Activated naive CD4-positive, alpha-beta T cell treated with anti-CD3 and anti-CD28 coated beads, Interleukin-2, amount 50 U/mL, for 24 hours (primary cell): ENCODE results near the gene SNX4.
"Not testable (repeated sequence)": the region's sequence is repeated elsewhere in the genome, so short reads cannot be mapped to it uniquely, and the experiment has no call there.

Source experiments
- H3K27ac Mint-ChIP-seq: one replicate; pipeline ENCODE4 v1.8.0; 2021; ENCODE audit warnings: mild to moderate bottlenecking, mixed read lengths
- H3K27me3 Mint-ChIP-seq: one replicate; pipeline ENCODE4 v1.8.0; 2021; ENCODE audit warnings: mixed read lengths
- H3K36me3 Mint-ChIP-seq: one replicate; pipeline ENCODE4 v1.8.0; 2021; ENCODE audit warnings: mixed read lengths
- H3K4me1 Mint-ChIP-seq: one replicate; pipeline ENCODE4 v1.8.0; 2021; ENCODE audit warnings: mixed read lengths
- H3K4me3 Mint-ChIP-seq: one replicate; pipeline ENCODE4 v1.8.0; 2021; ENCODE audit warnings: mild to moderate bottlenecking, mixed read lengths
- H3K9me3 Mint-ChIP-seq: one replicate; pipeline ENCODE4 v1.8.0; 2021; ENCODE audit warnings: mixed read lengths

SNX4 gene

DNA sequence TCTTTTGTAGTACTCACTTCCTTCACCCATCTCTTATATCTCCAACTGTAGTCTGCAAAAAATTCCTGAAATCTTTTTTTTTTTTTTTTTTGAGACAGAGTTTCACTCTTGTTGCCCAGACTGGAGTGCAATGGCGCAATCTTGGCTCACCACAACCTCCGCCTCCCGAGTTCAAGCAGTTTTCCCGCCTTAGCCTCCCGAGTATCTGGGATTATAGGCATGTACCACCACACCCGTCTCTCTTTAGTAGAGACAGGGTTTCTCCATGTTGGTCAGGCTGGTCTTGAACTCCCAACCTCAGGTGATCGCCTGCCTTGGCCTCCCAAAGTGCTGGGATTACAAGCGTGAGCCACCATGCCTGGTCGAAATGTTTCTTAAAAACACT is 38.6 kb downstream of the SNX4 start:
- H3K4me3 Mint-ChIP-seq, H3K27ac Mint-ChIP-seq, H3K9me3 Mint-ChIP-seq, H3K4me1 Mint-ChIP-seq, H3K27me3 Mint-ChIP-seq: not testable (repeated sequence)
- H3K36me3 Mint-ChIP-seq = peaks cover 17% of the 10 kb centered on the region

GRCh38 chr3:125480656-125481374 is 39.2 kb downstream of the SNX4 start:
- peaks cover 4% of the 10 kb centered on the region for H3K4me1 Mint-ChIP-seq

GRCh38 chr3:125479091-125479490 is 40.9 kb downstream of the SNX4 start:
- Mint-ChIP-seq H3K27me3 (no peaks in the 10 kb centered on the region), H3K4me3 (no peak overlapping the region), H3K9me3 (no peaks in the 10 kb centered on the region), H3K4me1 (peaks cover 4% of the 10 kb centered on the region), H3K27ac (no peak overlapping the region), H3K36me3 (peaks cover 14% of the 10 kb centered on the region)

More at GRCh38 chr3:125480656-125481374, 39.2 kb downstream of the SNX4 start:
- Mint-ChIP-seq H3K36me3 (peaks cover 14% of the 10 kb centered on the region), H3K4me3 (no peak overlapping the region), H3K27me3 (no peaks in the 10 kb centered on the region), H3K9me3 (no peaks in the 10 kb centered on the region), H3K27ac (no peak overlapping the region)

- Mint-ChIP-seq H3K27ac (no peak overlapping the region), H3K27me3 (no peaks in the 10 kb centered on the region), H3K4me3 (no peak overlapping the region), H3K9me3 (no peaks in the 10 kb centered on the region), H3K36me3 (peaks cover 16% of the 10 kb centered on the region), H3K4me1 (peaks cover under 1% of the 10 kb centered on the region)
These were observed 41.7 kb downstream of the SNX4 start for GRCh38 chr3:125478326-125478725.

DNA sequence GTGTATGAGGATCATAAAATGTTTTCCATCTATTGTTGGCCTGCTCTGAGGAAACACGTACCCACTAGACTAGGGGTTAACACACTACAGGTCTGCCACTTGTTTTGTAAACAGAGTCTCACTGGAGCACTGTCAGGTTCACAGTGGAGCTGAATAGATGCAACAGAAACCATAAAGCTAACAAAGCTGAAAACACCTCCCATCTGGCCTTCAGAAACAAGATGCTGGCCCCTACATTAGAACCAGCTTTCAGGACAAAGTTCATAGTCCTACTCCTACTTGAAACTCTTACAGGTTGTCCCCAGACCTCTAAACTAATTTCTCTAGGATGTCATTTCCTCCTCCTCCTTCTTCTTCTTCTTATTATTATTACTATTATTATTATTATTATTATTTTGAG is 42.3 kb downstream of the SNX4 start:
- Mint-ChIP-seq H3K36me3 (peaks cover 16% of the 10 kb centered on the region), H3K27ac (no peak overlapping the region), H3K4me3 (no peak overlapping the region)

GRCh38 chr3:125470671-125471070 is 49.3 kb downstream of the SNX4 start:
- Mint-ChIP-seq H3K27me3 (no peaks in the 10 kb centered on the region), H3K4me3 (no peak overlapping the region)

More for the DNA sequence above, 42.3 kb downstream of the SNX4 start:
- H3K9me3 Mint-ChIP-seq = no peaks in the 10 kb centered on the region
- no peaks in the 10 kb centered on the region for H3K4me1 Mint-ChIP-seq
- H3K27me3 Mint-ChIP-seq = no peaks in the 10 kb centered on the region

GRCh38 chr3:125462722-125463299 is 57.2 kb downstream of the SNX4 start:
- H3K27me3 Mint-ChIP-seq = no peaks in the 10 kb centered on the region
- no peaks in the 10 kb centered on the region for H3K4me1 Mint-ChIP-seq
- H3K27ac Mint-ChIP-seq = no peak overlapping the region
- peaks cover 14% of the 10 kb centered on the region for H3K36me3 Mint-ChIP-seq
- no peak overlapping the region for H3K4me3 Mint-ChIP-seq
- H3K9me3 Mint-ChIP-seq = no peaks in the 10 kb centered on the region

More at GRCh38 chr3:125470671-125471070, 49.3 kb downstream of the SNX4 start:
- peaks cover 16% of the 10 kb centered on the region for H3K36me3 Mint-ChIP-seq
- no peak overlapping the region for H3K27ac Mint-ChIP-seq
- H3K9me3 Mint-ChIP-seq = no peaks in the 10 kb centered on the region
- H3K4me1 Mint-ChIP-seq = no peaks in the 10 kb centered on the region

DNA sequence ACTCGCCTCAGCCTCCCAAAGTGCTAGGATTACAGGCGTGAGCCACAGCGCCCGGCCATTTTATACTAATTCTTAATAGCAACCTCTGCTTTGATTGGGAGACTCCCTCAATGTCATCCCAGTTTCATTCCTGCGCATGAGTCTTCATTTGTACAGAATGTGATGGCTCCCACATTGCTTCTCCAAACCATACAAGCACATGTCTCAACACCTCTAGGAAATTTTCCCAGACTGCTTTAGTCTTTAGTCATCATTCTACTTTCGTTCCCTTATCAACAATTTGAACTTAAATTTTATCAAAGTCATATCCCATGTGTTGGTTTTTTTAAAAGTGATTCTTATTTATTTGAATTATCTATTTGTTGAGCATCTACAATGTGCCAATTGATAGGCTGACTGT is 58.1 kb downstream of the SNX4 start:
- no peaks in the 10 kb centered on the region for H3K9me3 Mint-ChIP-seq
- no peaks in the 10 kb centered on the region for H3K4me1 Mint-ChIP-seq
- H3K36me3 Mint-ChIP-seq = peaks cover 14% of the 10 kb centered on the region
- no peak overlapping the region for H3K4me3 Mint-ChIP-seq
- no peaks in the 10 kb centered on the region for H3K27me3 Mint-ChIP-seq
- H3K27ac Mint-ChIP-seq = no peak overlapping the region

GRCh38 chr3:125460233-125460632 is 59.8 kb downstream of the SNX4 start:
- Mint-ChIP-seq H3K36me3 (peaks cover 11% of the 10 kb centered on the region), H3K27ac (no peak overlapping the region), H3K4me1 (no peaks in the 10 kb centered on the region), H3K27me3 (no peaks in the 10 kb centered on the region), H3K4me3 (no peak overlapping the region), H3K9me3 (no peaks in the 10 kb centered on the region)

GRCh38 chr3:125443923-125444322 is 76.1 kb downstream of the SNX4 start:
- H3K27ac Mint-ChIP-seq = no peak overlapping the region
- peaks cover 17% of the 10 kb centered on the region for H3K36me3 Mint-ChIP-seq
- H3K4me3 Mint-ChIP-seq = no peak overlapping the region
- no peaks in the 10 kb centered on the region for H3K4me1 Mint-ChIP-seq
- peaks cover 5% of the 10 kb centered on the region for H3K9me3 Mint-ChIP-seq
- no peaks in the 10 kb centered on the region for H3K27me3 Mint-ChIP-seq

GRCh38 chr3:125442506-125442905 is 77.5 kb downstream of the SNX4 start:
- Mint-ChIP-seq H3K9me3 (peaks cover 5% of the 10 kb centered on the region), H3K27me3 (no peaks in the 10 kb centered on the region), H3K36me3 (peaks cover 16% of the 10 kb centered on the region), H3K27ac (no peak overlapping the region), H3K4me1 (peaks cover 3% of the 10 kb centered on the region), H3K4me3 (no peak overlapping the region)

GRCh38 chr3:125440970-125441369 is 79.0 kb downstream of the SNX4 start:
- no peak overlapping the region for H3K4me3 Mint-ChIP-seq
- peaks cover 8% of the 10 kb centered on the region for H3K36me3 Mint-ChIP-seq
- peaks cover 3% of the 10 kb centered on the region for H3K4me1 Mint-ChIP-seq

DNA sequence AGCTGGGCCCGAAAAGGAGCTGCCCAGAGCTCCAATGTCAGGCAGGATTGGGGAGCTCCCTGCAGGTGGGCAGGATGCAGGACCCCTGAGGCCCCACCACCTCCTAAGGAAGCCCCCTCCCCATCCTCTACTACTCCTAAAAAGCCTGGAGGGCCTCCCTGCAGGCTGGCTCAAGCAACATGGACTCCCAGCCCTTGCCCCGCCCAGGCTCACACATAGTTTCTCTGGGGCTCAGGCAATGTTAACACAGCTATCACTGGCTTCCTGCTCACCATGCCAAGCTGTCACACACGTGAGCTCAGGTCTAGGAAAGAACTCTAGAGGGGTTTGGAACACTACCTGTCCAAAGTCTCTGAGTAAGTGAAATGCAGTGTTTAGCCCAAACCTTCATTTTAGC is 79.4 kb downstream of the SNX4 start:
- Mint-ChIP-seq H3K27ac (no peak overlapping the region), H3K9me3 (no peaks in the 10 kb centered on the region), H3K4me1 (peaks cover 3% of the 10 kb centered on the region), H3K27me3 (no peaks in the 10 kb centered on the region), H3K36me3 (peaks cover 6% of the 10 kb centered on the region), H3K4me3 (no peak overlapping the region)

More at GRCh38 chr3:125440970-125441369, 79.0 kb downstream of the SNX4 start:
- Mint-ChIP-seq H3K9me3 (no peaks in the 10 kb centered on the region), H3K27me3 (no peaks in the 10 kb centered on the region), H3K27ac (no peak overlapping the region)

GRCh38 chr3:125437631-125438435 is 82.2 kb downstream of the SNX4 start:
- peaks cover 3% of the 10 kb centered on the region for H3K36me3 Mint-ChIP-seq
- H3K4me3 Mint-ChIP-seq = no peak overlapping the region

GRCh38 chr3:125436921-125437320 is 83.1 kb downstream of the SNX4 start:
- Mint-ChIP-seq H3K9me3 (no peaks in the 10 kb centered on the region), H3K27me3 (no peaks in the 10 kb centered on the region), H3K4me1 (peaks cover 3% of the 10 kb centered on the region), H3K27ac (no peak overlapping the region), H3K4me3 (no peak overlapping the region), H3K36me3 (no peaks in the 10 kb centered on the region)

More at GRCh38 chr3:125437631-125438435, 82.2 kb downstream of the SNX4 start:
- H3K27ac Mint-ChIP-seq = no peak overlapping the region
- H3K9me3 Mint-ChIP-seq = no peaks in the 10 kb centered on the region
- H3K4me1 Mint-ChIP-seq = peaks cover 3% of the 10 kb centered on the region
- no peaks in the 10 kb centered on the region for H3K27me3 Mint-ChIP-seq

DNA sequence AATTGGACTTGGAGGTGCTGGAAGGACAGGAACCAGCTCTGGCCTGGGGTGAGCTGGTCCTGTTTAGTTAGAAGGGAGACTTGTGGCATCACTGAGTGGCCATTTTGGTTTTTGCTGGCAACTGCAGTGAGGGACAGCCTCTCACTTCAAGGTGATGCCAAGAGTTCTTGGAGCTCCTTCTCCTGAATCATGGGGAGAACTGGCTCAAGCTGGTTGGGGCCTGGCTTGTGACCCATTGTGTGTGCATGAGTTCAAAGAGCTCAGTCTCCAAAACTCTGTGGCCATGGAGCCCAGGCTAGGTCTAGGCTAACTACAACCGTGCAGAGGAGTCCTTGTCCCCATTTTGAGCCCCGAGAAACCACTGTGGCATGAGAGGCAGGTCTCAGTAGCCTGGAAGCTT is 84.8 kb downstream of the SNX4 start:
- Mint-ChIP-seq H3K27ac (no peak overlapping the region), H3K4me3 (no peak overlapping the region)

More for the DNA sequence above, 84.8 kb downstream of the SNX4 start:
- H3K9me3 Mint-ChIP-seq = no peaks in the 10 kb centered on the region
- no peaks in the 10 kb centered on the region for H3K27me3 Mint-ChIP-seq
- H3K36me3 Mint-ChIP-seq = no peaks in the 10 kb centered on the region
- peaks cover 3% of the 10 kb centered on the region for H3K4me1 Mint-ChIP-seq
